HUES48 (cell line): ENCODE measurements around the gene ADCY10.
"Not testable (repeated sequence)": the region's sequence is repeated elsewhere in the genome, so short reads cannot be mapped to it uniquely, and the experiment has no call there.

Experiments
- H3K27ac ChIP-seq: one replicate; pipeline ENCODE4 v1.7.0; 2013; ENCODE audit warnings: low read depth, low read length, inconsistent platforms
- H3K27me3 ChIP-seq: 2 replicates; pipeline ENCODE4 v1.6.1; 2013; ENCODE audit warnings: mild to moderate bottlenecking, low read length; ENCODE audit not compliant: control insufficient read depth, insufficient read depth
- H3K36me3 ChIP-seq: 2 replicates; pipeline ENCODE4 v1.6.1; 2013; ENCODE audit warnings: low read length; ENCODE audit not compliant: control insufficient read depth, insufficient read depth
- H3K4me1 ChIP-seq: 2 replicates; pipeline ENCODE4 v1.6.1; 2013; ENCODE audit warnings: mild to moderate bottlenecking, low read length; ENCODE audit not compliant: control insufficient read depth, insufficient read depth
- H3K4me3 ChIP-seq: 2 replicates; pipeline ENCODE4 v1.5.1; 2013; ENCODE audit warnings: mild to moderate bottlenecking, low read depth, low read length
- H3K9ac ChIP-seq: 2 replicates; pipeline ENCODE4 v1.6.1; 2013; ENCODE audit warnings: mild to moderate bottlenecking, low read depth, low read length, moderate library complexity
- H3K9me3 ChIP-seq: 2 replicates; pipeline ENCODE4 v1.6.1; 2013; ENCODE audit warnings: low read length; ENCODE audit not compliant: control insufficient read depth, insufficient read depth

Gene ADCY10

GRCh38 chr1:167824163-167824794 lies 89.7 kb downstream of the ADCY10 start:
- Histone ChIP-seq H3K27ac (no peak overlapping the region), H3K9ac (no peak overlapping the region), H3K4me3 (no peak overlapping the region), H3K36me3 (no peaks in the 10 kb centered on the region), H3K27me3 (no peaks in the 10 kb centered on the region), H3K4me1 (peaks cover 19% of the 10 kb centered on the region), H3K9me3 (no peaks in the 10 kb centered on the region)

DNA sequence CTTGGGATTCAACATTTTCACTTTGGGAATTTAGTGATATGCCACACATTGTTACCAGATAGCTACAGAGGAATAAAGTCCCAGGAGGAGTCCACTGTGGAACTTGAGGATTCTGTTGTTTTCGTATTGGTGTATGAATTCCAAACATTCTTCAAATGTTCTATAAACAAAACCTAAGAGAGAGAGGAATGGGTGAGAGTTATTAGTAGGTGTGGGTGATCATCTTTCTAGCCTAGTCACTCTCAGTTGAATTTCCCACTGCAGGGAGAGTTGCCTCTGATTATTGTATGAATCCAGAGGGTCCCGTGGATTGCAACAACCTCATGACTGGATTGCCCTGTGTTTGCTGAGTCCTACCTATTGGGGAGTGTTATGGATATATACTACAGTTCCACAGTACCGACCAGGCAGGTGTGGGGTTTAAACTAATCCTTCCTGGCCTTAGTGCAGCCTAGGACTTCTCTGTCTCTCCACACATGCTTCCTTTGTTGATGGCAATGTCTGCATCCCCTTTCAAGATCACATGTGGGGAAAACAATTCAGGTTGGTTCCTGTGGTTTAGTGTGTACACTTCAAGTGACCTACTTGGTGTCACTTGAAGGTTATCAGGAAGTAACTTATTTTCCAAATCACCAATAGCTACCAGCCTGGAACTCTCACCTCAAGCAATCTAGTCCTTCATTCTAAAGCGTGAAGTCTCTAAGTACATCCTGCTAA lies 91.8 kb downstream of the ADCY10 start:
- H3K36me3 ChIP-seq = no peaks in the 10 kb centered on the region
- no peaks in the 10 kb centered on the region for H3K27me3 ChIP-seq
- no peak overlapping the region for H3K4me3 ChIP-seq
- no peak overlapping the region for H3K9ac ChIP-seq
- no peak overlapping the region for H3K27ac ChIP-seq
- peaks cover 19% of the 10 kb centered on the region for H3K4me1 ChIP-seq
- no peaks in the 10 kb centered on the region for H3K9me3 ChIP-seq

DNA sequence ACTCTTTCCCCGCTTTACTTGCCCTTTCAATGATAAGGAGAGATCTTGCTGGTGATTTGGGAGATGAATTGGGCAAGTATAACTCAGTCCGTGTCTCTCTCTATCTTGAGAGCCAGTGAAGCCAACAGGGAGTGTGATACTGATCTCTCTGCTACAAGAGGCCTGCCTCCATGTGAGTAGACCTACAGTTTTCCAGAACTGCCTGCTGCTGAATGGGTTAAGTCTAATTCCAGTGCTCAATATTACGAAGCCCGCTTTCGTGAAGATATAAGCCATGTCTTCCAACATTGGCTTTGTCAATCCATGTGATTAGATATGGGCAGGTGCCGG lies 92.6 kb downstream of the ADCY10 start:
- H3K9ac ChIP-seq = no peak overlapping the region
- H3K36me3 ChIP-seq = no peaks in the 10 kb centered on the region
- H3K4me1 ChIP-seq = peaks cover 19% of the 10 kb centered on the region
- no peak overlapping the region for H3K27ac ChIP-seq
- H3K9me3 ChIP-seq = no peaks in the 10 kb centered on the region
- no peaks in the 10 kb centered on the region for H3K27me3 ChIP-seq
- no peak overlapping the region for H3K4me3 ChIP-seq

- Histone ChIP-seq H3K27ac (no peak overlapping the region), H3K27me3 (no peaks in the 10 kb centered on the region), H3K36me3 (no peaks in the 10 kb centered on the region), H3K4me3 (no peak overlapping the region), H3K9me3 (no peaks in the 10 kb centered on the region), H3K4me1 (peaks cover 19% of the 10 kb centered on the region), H3K9ac (no peak overlapping the region)
Measured at GRCh38 chr1:167820684-167821355, 93.1 kb downstream of the ADCY10 start.

GRCh38 chr1:167819849-167820683 lies 93.9 kb downstream of the ADCY10 start:
- H3K9me3 ChIP-seq = peaks cover 5% of the 10 kb centered on the region; the same call in 1 of the 2 replicates
- peak overlapping the region; percentile 1 for H3K4me3 ChIP-seq
- no peak overlapping the region for H3K9ac ChIP-seq
- H3K27ac ChIP-seq = no peak overlapping the region
- H3K36me3 ChIP-seq = no peaks in the 10 kb centered on the region
- peaks cover 19% of the 10 kb centered on the region for H3K4me1 ChIP-seq
- H3K27me3 ChIP-seq = no peaks in the 10 kb centered on the region

DNA sequence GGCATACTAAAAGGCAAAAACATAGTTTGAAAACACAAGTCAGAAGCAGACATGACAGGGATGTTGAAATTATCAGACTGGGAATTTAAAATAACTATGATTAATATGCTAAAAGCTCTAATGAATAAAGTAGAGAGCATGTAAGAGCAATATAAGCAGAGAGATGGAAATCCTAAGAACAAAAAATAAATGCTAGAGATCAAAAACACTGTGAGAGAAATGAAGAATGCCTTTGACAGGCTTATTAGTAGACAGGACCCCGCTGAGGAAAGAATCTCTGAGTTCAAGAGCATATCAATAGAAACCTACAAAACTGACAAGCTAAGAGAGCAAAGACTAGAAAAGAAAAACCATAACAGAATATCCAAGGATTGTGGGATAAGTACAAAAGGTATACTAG lies 98.3 kb downstream of the ADCY10 start:
- H3K9ac ChIP-seq = no peak overlapping the region
- H3K36me3 ChIP-seq = no peaks in the 10 kb centered on the region
- H3K27me3 ChIP-seq = no peaks in the 10 kb centered on the region
- peaks cover 5% of the 10 kb centered on the region; the same call in 1 of the 2 replicates for H3K9me3 ChIP-seq
- no peak overlapping the region for H3K27ac ChIP-seq
- H3K4me1 ChIP-seq = peaks cover 4% of the 10 kb centered on the region
- H3K4me3 ChIP-seq = no peak overlapping the region

GRCh38 chr1:167812972-167813371 lies 101.0 kb downstream of the ADCY10 start:
- Histone ChIP-seq H3K4me3 (no peak overlapping the region), H3K9ac (no peak overlapping the region), H3K27me3 (no peaks in the 10 kb centered on the region), H3K9me3 (peaks cover 5% of the 10 kb centered on the region; the same call in 1 of the 2 replicates), H3K4me1 (no peaks in the 10 kb centered on the region), H3K27ac (no peak overlapping the region), H3K36me3 (no peaks in the 10 kb centered on the region)

GRCh38 chr1:167808690-167809089 lies 105.2 kb downstream of the ADCY10 start:
- H3K9me3 ChIP-seq = peaks cover 3% of the 10 kb centered on the region; the same call in 1 of the 2 replicates
- H3K27ac ChIP-seq = no peak overlapping the region
- no peak overlapping the region for H3K4me3 ChIP-seq

GRCh38 chr1:167808104-167808503 lies 105.8 kb downstream of the ADCY10 start:
- no peak overlapping the region for H3K4me3 ChIP-seq
- H3K9me3 ChIP-seq = peaks cover 3% of the 10 kb centered on the region; the same call in 1 of the 2 replicates
- H3K9ac ChIP-seq = no peak overlapping the region
- H3K4me1 ChIP-seq = no peaks in the 10 kb centered on the region; the same call in 1 of the 2 replicates
- no peaks in the 10 kb centered on the region for H3K36me3 ChIP-seq
- no peaks in the 10 kb centered on the region for H3K27me3 ChIP-seq
- H3K27ac ChIP-seq = no peak overlapping the region

More at GRCh38 chr1:167808690-167809089, 105.2 kb downstream of the ADCY10 start:
- H3K27me3 ChIP-seq = no peaks in the 10 kb centered on the region
- H3K4me1 ChIP-seq = no peaks in the 10 kb centered on the region; the same call in 1 of the 2 replicates
- H3K9ac ChIP-seq = no peak overlapping the region
- no peaks in the 10 kb centered on the region for H3K36me3 ChIP-seq

DNA sequence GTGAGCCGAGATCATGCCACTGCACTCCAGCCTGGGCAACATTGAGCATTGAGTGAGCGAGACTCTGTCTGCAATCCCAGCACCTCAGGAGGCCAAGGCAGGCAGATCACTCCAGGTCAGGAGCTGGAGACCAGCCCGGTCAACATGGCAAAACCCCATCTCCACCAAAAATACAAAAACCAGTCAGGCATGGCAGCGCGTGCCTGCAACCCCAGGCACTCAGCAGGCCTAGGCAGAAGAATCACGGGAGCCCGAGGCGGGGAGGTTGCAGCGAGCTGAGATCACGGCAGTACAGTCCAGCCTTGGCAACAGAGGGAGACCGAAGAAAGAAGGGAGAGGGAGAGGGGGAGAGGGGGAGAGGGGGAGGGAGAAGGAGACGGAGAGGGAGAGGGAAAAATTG lies 107.3 kb downstream of the ADCY10 start:
- H3K4me3 ChIP-seq, H3K27ac ChIP-seq, H3K9ac ChIP-seq, H3K9me3 ChIP-seq, H3K4me1 ChIP-seq, H3K27me3 ChIP-seq, H3K36me3 ChIP-seq: not testable (repeated sequence)
